Stimulated activated CD8-positive, alpha-beta memory T cell treated with anti-CD3 and anti-CD28 coated beads, Interleukin-4, amount 100 ng/mL, for 48 hours (primary cell): Measurements from ENCODE around the gene A3GALT2.

Source experiments
- DNase-seq: peaks from one replicate; pipeline ENCODE4 v3.0.0-alpha.2; 2020

Gene A3GALT2

GRCh38 chr1:33349778-33350610 is 29.1 kb upstream of the A3GALT2 start:
- DNase-seq = peak; percentile 81

DNA sequence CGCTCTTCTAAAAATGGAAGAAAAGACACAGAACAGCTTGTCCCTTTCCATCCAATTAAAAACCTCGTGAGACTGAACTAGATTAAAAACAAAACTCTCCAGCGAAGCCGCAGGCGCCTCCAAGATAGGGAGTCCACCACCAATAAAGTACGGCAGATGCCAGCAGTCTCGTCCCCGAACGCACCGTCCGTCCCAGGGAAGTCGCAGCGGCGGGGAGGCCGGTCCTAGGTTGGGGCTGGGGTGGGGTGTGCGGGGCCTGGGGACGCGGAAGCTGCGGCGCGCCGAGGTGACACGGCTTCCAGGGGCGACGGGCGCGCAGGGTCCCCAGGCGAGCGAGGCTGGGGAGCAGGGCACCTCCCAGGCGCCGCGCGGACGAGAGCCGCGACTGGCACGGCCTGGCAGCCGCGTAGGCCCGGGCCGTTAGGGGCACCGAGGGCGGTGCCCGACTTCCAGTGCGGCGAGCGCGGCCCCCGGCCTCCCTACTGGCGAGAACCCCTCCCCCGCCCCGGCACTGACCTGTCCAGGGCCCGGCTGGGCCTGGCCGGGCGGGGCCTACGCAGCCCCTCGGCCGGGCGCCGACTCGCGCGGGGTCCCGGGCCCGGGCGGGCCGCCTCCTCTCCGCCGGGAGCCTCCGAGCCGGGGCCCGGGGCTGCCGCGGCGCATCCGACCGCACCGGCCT is 28.3 kb upstream of the A3GALT2 start:
- peak; percentile 59 for DNase-seq

GRCh38 chr1:33348676-33349080 is 27.8 kb upstream of the A3GALT2 start:
- DNase-seq = peak; percentile 48

- DNase-seq = no peak
Measured at GRCh38 chr1:33348194-33348593, 27.3 kb upstream of the A3GALT2 start.

GRCh38 chr1:33347650-33347992 is 26.7 kb upstream of the A3GALT2 start:
- DNase-seq = no peak

GRCh38 chr1:33346927-33347649 is 26.2 kb upstream of the A3GALT2 start:
- DNase-seq = no peak

- DNase-seq = no peak
Measured at GRCh38 chr1:33346533-33346926, 25.6 kb upstream of the A3GALT2 start.

GRCh38 chr1:33344896-33345560 is 24.1 kb upstream of the A3GALT2 start:
- DNase-seq = no peak

- no peak for DNase-seq
Measured at GRCh38 chr1:33343539-33343938, 22.6 kb upstream of the A3GALT2 start.

DNA sequence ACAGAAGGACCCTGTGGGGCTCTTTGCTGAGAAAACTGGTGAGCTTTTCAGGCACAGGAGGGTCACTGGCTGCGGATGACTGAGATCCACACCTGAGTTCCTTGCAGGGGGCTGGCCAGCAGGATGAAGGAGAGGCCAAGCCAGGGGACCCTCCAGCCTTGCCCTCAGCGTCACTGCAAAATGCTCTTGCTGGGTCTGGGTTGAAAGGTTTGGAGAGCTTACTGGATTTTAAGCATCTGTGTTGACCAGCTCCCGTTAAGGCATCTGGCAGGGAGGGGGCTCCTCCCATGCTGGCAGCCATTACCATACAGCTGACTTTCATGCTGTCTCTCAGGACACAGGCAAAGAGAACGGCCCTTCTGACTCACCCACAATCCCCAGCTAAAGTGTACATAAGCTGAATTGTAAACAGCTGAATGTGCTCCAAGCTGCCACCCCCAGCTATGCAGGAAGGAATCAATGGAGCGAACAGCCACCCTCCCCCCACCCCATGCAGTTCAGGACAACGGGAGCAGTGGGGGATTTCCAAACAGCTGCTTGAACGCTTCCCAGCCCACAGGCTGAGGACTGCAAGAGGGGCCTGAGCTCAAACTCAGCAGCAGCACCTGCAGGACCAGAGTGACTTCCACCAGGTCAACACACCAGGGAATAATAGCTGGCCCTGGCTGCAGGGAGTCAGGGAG is 21.3 kb upstream of the A3GALT2 start:
- no peak for DNase-seq

- no peak for DNase-seq
Measured at GRCh38 chr1:33341190-33341589, 20.3 kb upstream of the A3GALT2 start.

DNA sequence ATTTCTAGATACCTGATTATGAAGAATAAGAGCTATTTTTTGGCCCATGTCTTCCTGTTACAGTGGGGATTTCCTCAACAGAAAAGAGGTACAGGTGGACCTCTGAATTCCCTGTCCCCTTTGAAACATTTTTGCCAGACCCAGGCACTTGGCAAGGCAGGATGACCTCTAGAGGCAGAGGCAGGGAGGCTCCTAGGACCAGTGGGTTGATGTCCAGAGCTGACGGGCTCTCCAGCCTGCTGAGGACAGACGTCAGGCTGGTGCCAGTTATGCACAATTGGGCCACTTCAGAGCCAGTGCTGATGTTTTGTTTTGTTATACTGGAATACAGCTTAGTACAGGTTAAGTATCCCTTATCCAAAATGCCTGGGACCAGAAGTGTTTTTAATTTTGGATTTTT is 18.5 kb upstream of the A3GALT2 start:
- DNase-seq = no peak

- DNase-seq = no peak
Measured at GRCh38 chr1:33338440-33339211, 17.7 kb upstream of the A3GALT2 start.

DNA sequence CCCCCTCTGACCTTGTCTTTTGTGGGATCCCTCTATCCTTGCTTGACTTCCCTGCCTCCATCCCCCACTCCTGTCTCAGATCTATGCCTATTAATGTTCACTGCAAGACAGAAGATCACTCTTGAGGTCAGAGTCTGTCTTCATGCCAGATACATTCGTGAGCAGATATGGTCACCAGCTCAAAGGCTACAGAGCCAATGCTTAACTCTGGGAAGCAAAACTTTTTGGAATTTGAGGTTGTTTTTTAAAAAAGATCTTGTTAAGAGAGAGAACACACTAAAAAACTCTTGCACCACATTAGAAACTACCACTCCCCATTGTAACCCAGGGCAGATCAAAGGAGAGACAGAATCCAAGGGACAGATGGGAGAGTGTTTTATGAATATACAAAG is 17.1 kb upstream of the A3GALT2 start:
- no peak for DNase-seq

DNA sequence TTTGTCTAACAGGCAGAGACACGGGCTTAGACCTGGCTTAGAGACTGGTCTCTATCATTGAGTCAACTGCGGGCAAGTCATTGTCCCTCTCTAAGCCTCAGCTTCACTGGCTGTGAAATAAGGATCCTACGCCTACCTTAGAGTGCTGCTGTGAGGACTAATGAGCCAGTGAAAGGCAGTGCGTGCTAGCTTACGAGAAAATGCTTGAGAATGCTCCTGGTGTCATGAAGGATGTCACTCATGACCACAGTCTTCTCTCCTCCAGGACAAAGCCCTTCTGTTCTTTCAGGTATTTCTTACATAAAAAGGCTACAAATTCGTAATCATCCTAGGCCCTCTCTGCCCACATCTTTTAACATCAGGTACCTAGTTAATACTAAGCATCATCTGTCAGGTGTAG is 16.5 kb upstream of the A3GALT2 start:
- DNase-seq = no peak

DNA sequence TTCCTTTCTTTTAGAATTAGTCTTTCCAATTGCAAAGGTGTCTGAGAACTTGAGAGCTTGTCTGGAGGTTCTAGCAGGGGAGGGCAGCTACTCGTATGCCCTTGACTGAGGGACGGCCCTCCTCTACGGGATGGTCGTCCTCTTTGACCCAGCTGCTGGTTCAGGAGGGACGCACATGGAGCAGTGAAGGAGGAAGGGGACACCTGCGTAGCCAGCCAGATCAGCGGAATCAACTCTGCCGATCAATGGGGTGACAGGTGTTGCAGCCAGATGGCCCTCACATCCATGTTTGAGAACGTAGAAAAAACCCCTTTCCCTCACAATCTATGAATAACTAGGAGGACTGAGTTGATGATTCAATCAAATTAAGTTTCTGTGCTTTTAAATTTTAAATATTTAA is 15.7 kb upstream of the A3GALT2 start:
- no peak for DNase-seq

- DNase-seq = no peak
Measured at GRCh38 chr1:33335020-33335419, 14.1 kb upstream of the A3GALT2 start.

DNA sequence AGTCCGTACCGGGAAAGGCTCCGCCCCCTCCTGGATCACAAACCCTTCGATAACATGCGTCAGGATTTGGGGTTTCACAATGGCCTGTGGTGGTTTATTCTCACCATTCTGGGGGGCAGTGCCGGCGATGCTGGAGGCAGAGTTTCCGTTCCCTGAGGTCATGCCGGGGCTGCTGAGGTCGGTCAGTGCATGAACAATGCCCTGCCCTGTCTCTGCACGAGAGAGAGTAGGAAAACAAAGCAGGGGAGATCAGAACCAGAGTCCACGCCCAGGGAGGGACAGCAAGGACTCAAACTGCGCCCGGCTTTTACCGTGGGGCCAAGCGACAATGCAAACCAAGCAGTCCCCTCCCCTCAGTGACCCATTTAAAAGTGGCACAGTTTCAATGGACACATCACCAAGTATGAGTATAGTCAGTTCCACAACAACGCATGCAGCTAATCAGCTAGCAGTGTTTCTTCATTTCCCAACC is 13.2 kb upstream of the A3GALT2 start:
- no peak for DNase-seq

DNA sequence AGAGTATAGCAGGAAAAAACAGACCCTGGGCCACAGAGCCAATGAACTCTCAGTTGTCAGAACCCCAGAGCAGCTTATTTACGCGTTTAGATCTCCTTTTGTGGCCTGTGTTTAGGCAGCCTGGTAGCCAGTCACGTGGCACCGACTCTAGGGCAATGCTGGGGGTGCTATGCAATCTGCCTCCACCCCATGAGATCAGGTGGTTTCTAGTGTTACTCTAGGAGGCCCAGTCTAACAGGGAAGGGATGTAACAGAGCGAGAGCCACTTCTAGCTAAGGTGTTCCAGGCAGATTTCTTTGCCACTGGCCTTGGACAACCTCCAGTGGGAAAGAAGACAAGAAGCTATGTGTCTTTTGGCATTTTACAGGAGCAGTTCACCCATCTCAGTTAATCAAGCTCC is 12.0 kb upstream of the A3GALT2 start:
- no peak for DNase-seq

DNA sequence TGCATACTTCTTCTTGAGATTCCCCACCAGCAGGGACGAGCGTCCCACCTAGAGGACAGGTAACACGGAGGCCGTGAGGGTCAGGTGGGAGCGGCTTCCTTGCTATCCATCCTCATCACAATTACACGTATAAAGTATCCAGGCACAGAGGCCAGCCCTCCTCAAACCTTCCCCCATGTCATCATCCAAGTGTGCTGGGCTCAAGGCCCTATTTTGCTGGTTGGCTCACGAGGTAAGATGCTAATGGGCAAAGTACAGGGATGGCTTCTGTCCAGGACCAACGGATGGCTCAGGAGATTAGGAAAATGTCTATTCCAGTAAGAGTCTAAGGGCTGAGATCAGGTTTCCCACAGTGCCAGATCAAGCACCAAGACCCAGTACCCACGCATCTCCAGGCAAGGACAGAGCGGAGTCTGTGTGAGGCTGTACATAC is 11.5 kb upstream of the A3GALT2 start:
- DNase-seq = no peak

DNA sequence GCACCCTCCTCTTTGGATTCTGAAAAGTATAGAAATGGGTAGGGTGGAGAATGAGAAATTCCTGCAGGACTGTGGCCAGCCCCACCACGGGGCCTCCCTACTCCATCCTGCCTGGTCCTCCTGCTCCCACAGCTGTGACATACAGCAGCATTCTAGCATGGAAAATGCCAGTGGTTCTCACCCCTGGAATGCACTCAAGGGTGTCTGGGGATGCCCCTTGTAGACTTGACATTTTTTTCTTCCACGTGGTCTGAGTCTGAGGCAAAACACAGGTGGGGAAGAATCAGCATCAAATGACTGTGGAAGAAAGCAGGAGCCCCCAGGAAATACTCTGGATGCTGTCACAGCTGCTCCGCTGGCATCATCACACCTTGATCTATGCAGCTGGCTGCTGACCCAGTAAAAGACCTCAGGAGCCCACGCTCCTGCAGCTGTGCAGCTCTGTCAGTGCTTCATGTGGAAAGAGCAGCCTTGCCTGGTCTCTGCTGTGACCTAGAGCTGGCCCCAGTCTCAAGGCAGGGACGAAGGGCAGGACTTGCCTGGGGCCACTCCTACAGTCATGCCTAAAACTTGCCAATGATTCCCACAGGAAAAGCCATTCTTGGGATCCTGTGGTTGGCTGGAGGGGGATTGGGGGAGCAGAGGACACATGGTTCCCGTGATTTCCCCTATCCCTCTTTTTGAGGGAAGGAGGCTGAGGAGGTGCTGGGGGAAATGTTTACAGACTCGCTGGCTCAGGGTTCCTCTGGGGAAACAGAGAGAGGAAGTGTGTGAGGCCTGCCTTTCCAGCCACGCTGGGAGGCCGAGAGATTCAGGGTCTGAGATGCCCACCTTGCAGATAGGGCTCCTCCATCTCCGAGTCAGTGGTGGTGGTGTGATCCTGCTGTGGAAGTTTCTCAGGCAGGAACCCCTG is 10.8 kb upstream of the A3GALT2 start:
- no peak for DNase-seq
